Mesenteric fat pad (tissue), 1 donor: ENCODE results near the gene MDN1. TPM values are rescaled to one million over a fixed set of nuclear protein-coding genes. Genes with fewer than 3 reads are reported as not detected.
"Not testable (repeated sequence)": the region's sequence is repeated elsewhere in the genome, so short reads cannot be mapped to it uniquely, and the experiment has no call there.

Experiments
- DNase-seq: peaks from one replicate; pipeline ENCODE4 v3.0.0-alpha.2; 2020; ENCODE audit warnings: low spot score
- total RNA-seq: library from RNA; stranded (reverse); fragmentation: NEBNext Ultra II Directional; extraction: Animal tissue kit (Norgen Biotek cat#: 25700); gene quantifications from one replicate; pipeline ENCODE4 v1.2.1, GENCODE V29; 2021
- donor health status: DM: yes; HTN: yes; CAD: no.

MDN1 gene
- total RNA-seq, 1 donor from 2014 or later = 33.8 TPM

DNA sequence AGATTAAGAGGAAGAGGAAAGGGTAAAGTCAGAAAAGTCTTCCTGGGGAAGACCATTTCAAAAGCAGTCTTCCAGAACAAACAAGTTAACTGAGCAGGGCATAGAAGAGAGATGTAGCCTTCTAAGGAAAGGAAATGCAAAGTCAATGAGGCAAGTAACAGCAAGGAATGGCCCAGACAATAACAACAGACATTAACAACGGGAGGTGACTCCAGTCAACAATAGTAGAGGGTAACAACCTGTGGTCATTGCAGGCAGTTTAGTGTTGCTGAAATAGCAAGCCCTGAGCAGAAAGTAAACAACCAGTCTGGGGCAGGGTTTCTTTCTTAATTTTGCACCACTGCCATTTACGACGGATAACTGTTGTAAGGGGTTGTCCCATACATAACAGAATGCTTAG lies 2.1 kb downstream of the MDN1 start:
- no peak for DNase-seq

- DNase-seq = not testable (repeated sequence)
These were observed 6.2 kb downstream of the MDN1 start for GRCh38 chr6:89813422-89813821.

- DNase-seq = no peak
These were observed 12.0 kb downstream of the MDN1 start for GRCh38 chr6:89807581-89807980.

DNA sequence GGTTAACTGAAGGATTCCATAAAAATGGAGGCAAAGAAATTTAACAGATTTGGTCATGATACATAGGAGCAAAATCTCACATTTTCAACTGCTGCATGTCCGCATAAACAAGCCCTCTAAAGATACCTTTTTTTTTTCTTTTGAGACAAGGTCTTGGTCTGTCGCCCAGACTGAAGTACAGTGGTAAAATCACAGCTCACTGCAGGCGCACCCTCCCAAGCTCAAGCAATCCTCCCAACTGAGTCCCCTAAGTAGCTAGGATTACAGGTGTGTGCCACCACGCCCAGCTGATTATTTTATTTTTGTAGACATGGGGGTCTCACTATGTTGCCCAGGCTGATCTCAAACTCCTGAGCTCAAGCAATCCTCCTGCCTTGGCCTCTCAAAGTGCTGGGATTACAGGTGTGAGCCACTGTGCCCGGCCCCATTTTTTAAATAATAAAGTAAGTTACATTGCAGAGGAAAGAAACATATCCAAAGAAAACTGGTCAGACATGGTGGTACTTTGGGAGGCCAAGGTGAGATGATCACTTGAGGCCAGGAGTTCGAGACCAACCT lies 13.7 kb downstream of the MDN1 start:
- no peak for DNase-seq

GRCh38 chr6:89803271-89803670 lies 16.3 kb downstream of the MDN1 start:
- no peak for DNase-seq

- no peak for DNase-seq
These were observed 19.8 kb downstream of the MDN1 start for GRCh38 chr6:89799756-89800155.

DNA sequence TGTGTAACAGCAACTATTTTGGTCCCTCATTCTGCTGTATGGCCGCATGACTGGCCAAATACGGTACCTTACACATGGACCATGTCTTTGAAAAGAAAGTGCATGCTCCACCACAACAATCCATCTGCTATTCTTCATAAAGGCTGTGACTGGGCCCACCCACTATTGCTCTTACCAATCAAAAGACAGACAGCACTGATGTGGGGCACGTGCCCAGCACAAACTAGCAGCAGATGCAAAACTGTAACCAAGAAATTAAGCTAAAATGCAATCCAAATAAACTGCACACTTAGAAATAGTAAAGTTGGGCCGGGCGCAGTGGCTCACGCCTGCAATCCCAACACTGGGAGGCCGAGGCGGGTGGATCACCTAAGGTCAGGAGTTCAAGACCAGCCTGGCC lies 20.5 kb downstream of the MDN1 start:
- no peak for DNase-seq

- no peak for DNase-seq
These were observed 22.3 kb downstream of the MDN1 start for GRCh38 chr6:89797317-89797716.

DNA sequence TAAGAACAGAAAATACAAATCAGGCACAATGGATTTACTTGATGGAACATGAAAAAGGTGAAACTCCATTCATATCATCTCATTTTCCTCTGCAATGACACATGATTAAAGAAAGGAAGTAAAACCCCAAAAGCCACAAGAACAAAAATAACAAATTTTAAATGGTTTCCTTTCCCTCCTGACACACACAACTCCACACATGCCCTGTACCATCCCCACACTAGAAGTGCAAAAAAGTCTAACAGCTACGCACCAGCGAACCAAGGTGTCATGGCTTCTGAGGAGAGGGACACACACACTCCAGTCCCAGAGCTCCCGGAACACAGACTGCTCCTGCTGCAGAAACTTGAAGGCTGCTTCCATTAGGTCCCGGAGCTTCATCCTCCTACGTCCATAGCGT lies 25.3 kb downstream of the MDN1 start:
- no peak for DNase-seq

- DNase-seq = no peak
These were observed 26.0 kb downstream of the MDN1 start for GRCh38 chr6:89793586-89793985.

DNA sequence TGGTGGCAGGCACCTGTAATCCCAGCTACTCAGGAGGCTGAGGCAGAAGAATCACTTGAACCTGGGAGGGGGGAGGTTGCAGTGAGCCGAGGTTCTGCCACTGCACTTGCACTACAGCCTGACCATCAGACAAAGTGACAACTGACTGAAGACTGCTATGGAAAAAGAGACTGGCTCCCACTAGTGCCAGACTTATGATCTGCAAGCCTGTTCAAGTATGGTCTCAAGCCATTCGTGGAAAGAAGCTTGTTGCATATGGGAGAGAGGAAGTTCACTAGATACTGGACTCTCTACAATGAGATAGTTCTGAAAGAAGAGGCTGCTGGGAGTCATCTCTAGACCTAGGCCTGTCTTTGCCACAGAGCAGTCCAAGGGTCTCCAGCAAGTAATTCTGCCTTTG lies 26.7 kb downstream of the MDN1 start:
- no peak for DNase-seq

GRCh38 chr6:89790403-89790802 lies 29.2 kb downstream of the MDN1 start:
- no peak for DNase-seq

DNA sequence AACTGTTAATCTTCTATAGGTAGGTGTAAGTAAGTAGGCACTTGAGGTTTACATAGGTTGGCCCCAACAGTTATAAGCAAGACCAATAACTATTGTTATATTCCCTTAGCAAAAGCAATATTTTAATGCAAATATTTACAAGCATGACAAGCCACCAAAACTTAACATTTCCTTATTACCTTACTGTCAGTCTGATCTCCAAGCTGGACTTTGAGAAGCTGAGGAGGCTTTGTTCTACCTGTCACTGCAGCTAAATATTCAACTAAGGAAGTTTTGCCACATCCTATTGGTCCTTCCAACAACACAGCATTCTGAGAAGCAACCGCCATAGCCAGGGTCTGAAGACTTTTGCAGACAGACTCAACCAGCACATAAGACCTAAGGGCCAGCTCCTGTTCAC lies 29.6 kb downstream of the MDN1 start:
- no peak for DNase-seq

GRCh38 chr6:89787660-89788328 lies 31.8 kb downstream of the MDN1 start:
- DNase-seq = no peak

- no peak for DNase-seq
These were observed 32.6 kb downstream of the MDN1 start for GRCh38 chr6:89786970-89787369.

DNA sequence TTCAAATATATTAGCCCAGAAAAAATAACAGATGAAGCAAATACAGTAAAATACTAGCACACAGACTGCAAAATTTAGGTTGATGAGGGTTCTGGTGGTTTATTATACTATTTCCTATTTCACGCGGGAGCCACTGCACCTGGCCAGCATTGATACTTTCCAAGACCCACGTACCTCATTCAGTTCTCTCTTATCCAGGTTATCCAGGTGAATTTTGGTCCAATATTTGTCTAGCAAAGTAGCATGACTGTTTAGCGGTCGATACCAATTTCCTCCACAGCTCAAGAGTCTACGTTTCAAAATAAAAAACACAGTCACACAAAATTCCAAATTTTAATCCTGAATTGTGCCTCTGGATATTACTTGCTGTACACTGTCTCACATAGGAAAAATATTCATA lies 34.8 kb downstream of the MDN1 start:
- DNase-seq = no peak

- not testable (repeated sequence) for DNase-seq
These were observed 36.3 kb downstream of the MDN1 start for GRCh38 chr6:89783293-89783692.

DNA sequence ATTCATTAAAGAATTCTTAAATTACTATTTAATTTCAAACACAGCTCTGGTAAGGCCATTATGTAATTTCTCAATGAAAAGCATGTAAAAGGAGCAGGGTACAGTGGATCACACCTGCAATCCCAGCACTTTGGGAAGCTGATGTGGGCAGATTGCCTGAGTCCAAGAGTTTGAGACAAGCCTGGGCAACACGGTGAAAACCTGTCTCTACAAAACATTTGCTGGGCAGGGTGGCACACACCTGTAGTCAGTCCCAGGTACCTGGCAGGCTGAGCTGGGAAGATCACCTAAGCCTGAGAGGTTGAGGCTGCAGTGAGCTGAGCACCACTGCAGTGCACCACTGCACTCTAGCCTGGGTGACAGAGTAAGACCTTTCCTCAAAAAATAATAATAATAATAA lies 37.4 kb downstream of the MDN1 start:
- DNase-seq = no peak

- DNase-seq = no peak
These were observed 38.2 kb downstream of the MDN1 start for GRCh38 chr6:89781070-89782034.

- DNase-seq = no peak
These were observed 42.1 kb downstream of the MDN1 start for GRCh38 chr6:89777455-89777854.

DNA sequence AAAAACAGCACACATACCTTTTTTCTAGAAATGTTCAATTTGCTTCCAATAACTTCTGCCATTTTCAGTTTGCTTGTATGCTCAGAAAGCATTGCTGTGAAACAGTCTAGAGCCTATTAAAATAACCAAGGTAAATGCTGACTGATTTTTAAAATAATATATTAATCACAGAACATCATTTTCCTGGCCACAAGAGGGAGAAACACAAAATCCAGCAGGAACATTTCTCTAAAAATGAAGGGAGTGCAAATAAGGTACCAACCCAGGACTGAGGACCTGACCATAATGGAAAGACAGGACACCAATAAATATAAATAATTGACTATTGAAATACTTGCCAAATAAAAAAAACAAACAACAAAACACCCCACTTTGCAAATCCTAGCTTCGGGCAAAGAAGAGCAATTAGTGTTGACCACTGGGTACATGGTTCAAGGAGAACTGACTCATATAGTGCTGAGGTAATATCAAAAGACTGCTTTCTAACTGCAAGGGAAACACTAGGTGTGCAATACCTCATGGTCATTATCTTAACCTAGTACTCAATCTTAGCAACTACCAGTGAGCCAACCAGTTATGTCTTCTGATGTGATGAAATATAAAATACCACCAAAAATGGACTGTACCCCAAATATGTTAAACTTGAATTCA lies 42.9 kb downstream of the MDN1 start:
- no peak for DNase-seq

- DNase-seq = no peak
These were observed 44.4 kb downstream of the MDN1 start for GRCh38 chr6:89775150-89775549.
